A673 (cell line): ENCODE measurements around the gene DNHD1. TPM values are rescaled to one million over a fixed set of nuclear protein-coding genes. Genes with fewer than 3 reads are reported as not detected.
A peak's percentile ranks its signal among the peaks of the same experiment; 100 is the strongest.

Experiments used
- BruUV-seq: library from RNA; stranded (reverse); fragments of 400-500 nt; replicated peaks from 2 replicates; lab custom pipeline; 2021; lab: Mats Ljungman, UMichigan
- CTCF ChIA-PET: fragments of 300-600 bp; sonication (Branson Sonifier 250); formaldehyde crosslinking; loops from one replicate; lab custom pipeline; 2022; ENCODE audit warnings: antibody characterized with exemption; lab: Charles Lee
- POLR2A ChIA-PET: fragments of 300-600 bp; sonication (Branson Sonifier 250); formaldehyde crosslinking; loops from one replicate; lab custom pipeline; 2022; ENCODE audit warnings: antibody characterized with exemption; ENCODE audit not compliant: low non-redundant PET; lab: Charles Lee
- DNase-seq: peaks from one replicate; pipeline ENCODE4 v3.0.0-alpha.2; 2015; ENCODE audit warnings: low spot score
- H3K27ac ChIP-seq: fragments of 200-600 bp; sonication (generic); 2 replicates; pipeline ENCODE4 v1.5.1; 2016; ENCODE audit warnings: mixed run types, low read depth, mild to moderate bottlenecking, mixed read lengths, antibody characterized with exemption, low read length; ENCODE audit not compliant: poor library complexity, severe bottlenecking
- H3K27me3 ChIP-seq: fragments of 200-600 bp; sonication (generic); replicated peaks from 2 replicates; pipeline ENCODE4 v1.6.1; 2017; ENCODE audit warnings: mixed run types, low read depth, mild to moderate bottlenecking, mixed read lengths, antibody characterized with exemption, low read length; ENCODE audit not compliant: insufficient read depth, poor library complexity
- H3K36me3 ChIP-seq: fragments of 200-600 bp; sonication (generic); 2 replicates; pipeline ENCODE4 v1.6.1; 2016; ENCODE audit warnings: mixed run types, mild to moderate bottlenecking, mixed read lengths, antibody characterized with exemption, low read length; ENCODE audit not compliant: insufficient read depth, poor library complexity, severe bottlenecking
- H3K4me1 ChIP-seq: fragments of 200-600 bp; sonication (generic); 2 replicates; pipeline ENCODE4 v1.6.1; 2017; ENCODE audit warnings: mixed run types, mild to moderate bottlenecking, mixed read lengths, antibody characterized with exemption, low read length; ENCODE audit not compliant: insufficient read depth, poor library complexity, severe bottlenecking
- H3K4me3 ChIP-seq: fragments of 200-600 bp; sonication (generic); 2 replicates; pipeline ENCODE4 v1.5.1; 2016; ENCODE audit warnings: low read depth, mixed run types, mild to moderate bottlenecking, mixed read lengths, low read length; ENCODE audit not compliant: poor library complexity, severe bottlenecking
- H3K9me3 ChIP-seq: fragments of 200-600 bp; sonication (generic); 2 replicates; pipeline ENCODE4 v1.6.1; 2016; ENCODE audit warnings: mixed run types, low read depth, mild to moderate bottlenecking, mixed read lengths, antibody characterized with exemption, low read length; ENCODE audit not compliant: poor library complexity, severe bottlenecking
- EZH2 ChIP-seq: fragments of 200-600 bp; sonication (generic); IDR thresholded peaks from 2 replicates; pipeline ENCODE4 v1.6.1; 2017; ENCODE audit warnings: borderline replicate concordance, low read depth, mild to moderate bottlenecking, mixed read lengths, antibody characterized with exemption, low read length; ENCODE audit not compliant: poor library complexity, severe bottlenecking
- intact Hi-C: fragments of 100-400 bp; cut with micrococcal nuclease; formaldehyde crosslinking; loops from one replicate; pipeline ENCODE4 v1.10.0; 2022; ENCODE audit not compliant: unreplicated experiment
- total RNA-seq: library from RNA; stranded (reverse); gene quantifications from 2 replicates; pipeline ENCODE4 v1.2.3, GENCODE V29; 2021
- TF ChIP-seq, protein P1 (sequence below): fragments of 300-800, 200-600 bp; sonication (generic); conservative IDR thresholded peaks from 2 replicates; pipeline ENCODE4 v1.5.1; 2017; ENCODE audit warnings: low read depth, mild to moderate bottlenecking, antibody characterized with exemption, low read length, moderate library complexity, mixed read lengths

The DNHD1 gene
- total RNA-seq, 1 experiment from 2014 or later, result 20.1 TPM

GRCh38 chr11:6474806-6475500 lies 22.1 kb upstream of the DNHD1 start:
- POLR2A ChIA-PET, result interaction anchor here (1.2 kb wide), 1 partner anchor 85 kb away, joined by 12 read pairs; the partner anchor contains the start of gene SMPD1
- BruUV-seq, result no TSS peak
- intact Hi-C loops, result no loop called here
- Histone ChIP-seq H3K27ac (peak overlapping the region; percentile 13), H3K9me3 (no peaks in the 10 kb centered on the region), H3K27me3 (no peaks in the 10 kb centered on the region), H3K4me3 (no peak overlapping the region), H3K36me3 (peaks cover 30% of the 10 kb centered on the region), H3K4me1 (peaks cover 13% of the 10 kb centered on the region)
- no peak for DNase-seq
- no peak for TF ChIP-seq EZH2
- TF ChIP-seq, protein P1, sequence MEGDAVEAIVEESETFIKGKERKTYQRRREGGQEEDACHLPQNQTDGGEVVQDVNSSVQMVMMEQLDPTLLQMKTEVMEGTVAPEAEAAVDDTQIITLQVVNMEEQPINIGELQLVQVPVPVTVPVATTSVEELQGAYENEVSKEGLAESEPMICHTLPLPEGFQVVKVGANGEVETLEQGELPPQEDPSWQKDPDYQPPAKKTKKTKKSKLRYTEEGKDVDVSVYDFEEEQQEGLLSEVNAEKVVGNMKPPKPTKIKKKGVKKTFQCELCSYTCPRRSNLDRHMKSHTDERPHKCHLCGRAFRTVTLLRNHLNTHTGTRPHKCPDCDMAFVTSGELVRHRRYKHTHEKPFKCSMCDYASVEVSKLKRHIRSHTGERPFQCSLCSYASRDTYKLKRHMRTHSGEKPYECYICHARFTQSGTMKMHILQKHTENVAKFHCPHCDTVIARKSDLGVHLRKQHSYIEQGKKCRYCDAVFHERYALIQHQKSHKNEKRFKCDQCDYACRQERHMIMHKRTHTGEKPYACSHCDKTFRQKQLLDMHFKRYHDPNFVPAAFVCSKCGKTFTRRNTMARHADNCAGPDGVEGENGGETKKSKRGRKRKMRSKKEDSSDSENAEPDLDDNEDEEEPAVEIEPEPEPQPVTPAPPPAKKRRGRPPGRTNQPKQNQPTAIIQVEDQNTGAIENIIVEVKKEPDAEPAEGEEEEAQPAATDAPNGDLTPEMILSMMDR, result no peak
- CTCF ChIA-PET, result interaction anchor here (0.7 to 2.4 kb wide), 2 partner anchors 96 to 772 kb away, joined by 3 to 5 read pairs; no protein-coding TSS in a partner anchor

DNA sequence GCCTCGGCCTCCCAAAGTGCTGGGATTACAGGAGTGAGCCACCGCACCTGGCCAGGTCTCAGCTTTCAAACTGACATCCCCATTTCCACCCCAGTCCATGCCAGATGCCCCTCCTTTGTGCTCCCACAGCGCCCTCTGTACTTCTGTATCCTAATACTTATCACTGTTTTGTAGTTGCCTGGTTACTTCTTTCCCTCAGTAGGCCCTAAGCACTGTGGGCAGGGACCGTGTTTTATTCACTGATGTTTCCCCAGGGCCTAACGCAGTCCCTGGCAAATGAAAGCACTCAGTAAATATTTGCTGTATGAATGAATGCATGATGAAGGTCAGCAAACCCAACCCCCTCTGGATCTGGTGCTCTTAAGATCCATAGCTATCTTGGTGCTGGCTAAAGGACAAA lies 21.1 kb upstream of the DNHD1 start:
- H3K4me1 ChIP-seq, result peaks cover 13% of the 10 kb centered on the region
- no peak overlapping the region for H3K27ac ChIP-seq
- H3K36me3 ChIP-seq, result peaks cover 31% of the 10 kb centered on the region
- H3K27me3 ChIP-seq, result no peaks in the 10 kb centered on the region
- no peaks in the 10 kb centered on the region for H3K9me3 ChIP-seq
- CTCF ChIA-PET, result interaction anchor here (0.6 kb wide), 1 partner anchor 90 kb away, joined by 3 read pairs; no protein-coding TSS in a partner anchor
- no peak for TF ChIP-seq EZH2
- TF ChIP-seq, protein P1, result no peak
- intact Hi-C loops, result no loop called here
- no TSS peak for BruUV-seq
- H3K4me3 ChIP-seq, result no peak overlapping the region
- DNase-seq, result no peak
- POLR2A ChIA-PET, result no interaction called here

- Histone ChIP-seq H3K36me3 (peaks cover 31% of the 10 kb centered on the region), H3K9me3 (no peaks in the 10 kb centered on the region), H3K27me3 (no peaks in the 10 kb centered on the region), H3K27ac (no peak overlapping the region), H3K4me1 (peaks cover 7% of the 10 kb centered on the region), H3K4me3 (no peak overlapping the region)
- DNase-seq, result no peak
- no TSS peak for BruUV-seq
- TF ChIP-seq, protein P1, result no peak
- no peak for TF ChIP-seq EZH2
- intact Hi-C loops, result no loop called here
- ChIA-PET CTCF (no interaction called here), POLR2A (no interaction called here)
Measured at GRCh38 chr11:6476571-6476970, 20.5 kb upstream of the DNHD1 start.
